GM21381 (cell line): Measurements from ENCODE around the gene CCAR1.
"Not testable (repeated sequence)": the region's sequence is repeated elsewhere in the genome, so short reads cannot be mapped to it uniquely, and the experiment has no call there.

Source experiments
- ATAC-seq: cut with Tn5 transposase; IDR thresholded peaks from one replicate; pipeline ENCODE4 v1.9.1; 2021; ENCODE audit warnings: mild to moderate bottlenecking, moderate library complexity; ENCODE audit not compliant: unreplicated experiment

Gene CCAR1

GRCh38 chr10:68720793-68721672 lies at the start of gene CCAR1:
Gene CCAR1 (plus strand): TSS chr10:68721239. CDS start chr10:68722505, 1,266 bp downstream.
- peak; percentile 98 for ATAC-seq

GRCh38 chr10:68684413-68684812 lies 36.6 kb upstream of the CCAR1 start:
- ATAC-seq, result no peak

- no peak for ATAC-seq
These were observed 25.0 kb upstream of the CCAR1 start for GRCh38 chr10:68696018-68696417.

GRCh38 chr10:68697106-68697505 lies 23.9 kb upstream of the CCAR1 start:
- no peak for ATAC-seq

- no peak for ATAC-seq
These were observed 20.8 kb upstream of the CCAR1 start for GRCh38 chr10:68700197-68700596.

- ATAC-seq, result no peak
These were observed 15.5 kb upstream of the CCAR1 start for GRCh38 chr10:68705548-68705947.

- not testable (repeated sequence) for ATAC-seq
These were observed 12.1 kb upstream of the CCAR1 start for GRCh38 chr10:68708987-68709386.

- ATAC-seq, result not testable (repeated sequence)
These were observed 8.0 kb upstream of the CCAR1 start for GRCh38 chr10:68713065-68713464.

GRCh38 chr10:68717435-68717834 lies 3.6 kb upstream of the CCAR1 start:
- no peak for ATAC-seq

- ATAC-seq, result no peak
These were observed 765 bp downstream of the CCAR1 start for GRCh38 chr10:68721673-68722335.

GRCh38 chr10:68725016-68725415 lies 4.0 kb downstream of the CCAR1 start:
- ATAC-seq, result no peak

GRCh38 chr10:68727146-68727545 lies 6.1 kb downstream of the CCAR1 start:
- ATAC-seq, result no peak

GRCh38 chr10:68732651-68733050 lies 11.6 kb downstream of the CCAR1 start:
- no peak for ATAC-seq

- ATAC-seq, result no peak
These were observed 13.3 kb downstream of the CCAR1 start for GRCh38 chr10:68734349-68734748.

- no peak for ATAC-seq
These were observed 14.1 kb downstream of the CCAR1 start for GRCh38 chr10:68735119-68735518.

GRCh38 chr10:68735739-68736138 lies 14.7 kb downstream of the CCAR1 start:
- ATAC-seq, result not testable (repeated sequence)

- not testable (repeated sequence) for ATAC-seq
These were observed 19.6 kb downstream of the CCAR1 start for GRCh38 chr10:68740676-68741075.

- no peak for ATAC-seq
These were observed 21.4 kb downstream of the CCAR1 start for GRCh38 chr10:68742397-68742796.

- ATAC-seq, result no peak
These were observed 31.8 kb downstream of the CCAR1 start for GRCh38 chr10:68752711-68753350.

GRCh38 chr10:68756246-68756645 lies 35.2 kb downstream of the CCAR1 start:
- no peak for ATAC-seq

GRCh38 chr10:68756766-68757165 lies 35.7 kb downstream of the CCAR1 start:
- no peak for ATAC-seq
